GM21786 (cell line): ENCODE measurements around the gene DDR2.
A peak's percentile ranks its signal among the peaks of the same experiment; 100 is the strongest.
"Not testable (repeated sequence)": the region's sequence is repeated elsewhere in the genome, so short reads cannot be mapped to it uniquely, and the experiment has no call there.

Source experiments
- ATAC-seq: cut with Tn5 transposase; IDR thresholded peaks from one replicate; pipeline ENCODE4 v1.9.1; 2021; ENCODE audit not compliant: unreplicated experiment

Gene DDR2

GRCh38 chr1:162719678-162720077, 87.4 kb downstream of the DDR2 start:
- ATAC-seq = no peak

GRCh38 chr1:162720996-162721395, 88.7 kb downstream of the DDR2 start:
- ATAC-seq = no peak

- ATAC-seq = no peak
Observed at GRCh38 chr1:162721471-162721870, 89.2 kb downstream of the DDR2 start.

GRCh38 chr1:162722036-162722435, 89.8 kb downstream of the DDR2 start:
- no peak for ATAC-seq

GRCh38 chr1:162724583-162725120, 92.4 kb downstream of the DDR2 start:
- no peak for ATAC-seq

GRCh38 chr1:162725301-162725837, 93.1 kb downstream of the DDR2 start:
- ATAC-seq = no peak

GRCh38 chr1:162726555-162726954, 94.3 kb downstream of the DDR2 start:
- ATAC-seq = no peak

- not testable (repeated sequence) for ATAC-seq
Observed at GRCh38 chr1:162727493-162727892, 95.2 kb downstream of the DDR2 start.

- ATAC-seq = no peak
Observed at GRCh38 chr1:162728573-162728972, 96.3 kb downstream of the DDR2 start.

- ATAC-seq = not testable (repeated sequence)
Observed at GRCh38 chr1:162729195-162729774, 97.0 kb downstream of the DDR2 start.

- ATAC-seq = no peak
Observed at GRCh38 chr1:162732094-162732493, 99.8 kb downstream of the DDR2 start.

GRCh38 chr1:162732566-162733335, 100.5 kb downstream of the DDR2 start:
- ATAC-seq = no peak

GRCh38 chr1:162733336-162733590, 101.0 kb downstream of the DDR2 start:
- no peak for ATAC-seq

GRCh38 chr1:162734047-162734446, 101.8 kb downstream of the DDR2 start:
- no peak for ATAC-seq

- no peak for ATAC-seq
Observed at GRCh38 chr1:162736184-162736583, 103.9 kb downstream of the DDR2 start.

- peak; percentile 84 for ATAC-seq
Observed at GRCh38 chr1:162736633-162737067, 104.4 kb downstream of the DDR2 start.

GRCh38 chr1:162740755-162741154, 108.5 kb downstream of the DDR2 start:
- ATAC-seq = no peak

GRCh38 chr1:162741574-162741973, 109.3 kb downstream of the DDR2 start:
- no peak for ATAC-seq

- not testable (repeated sequence) for ATAC-seq
Observed at GRCh38 chr1:162746264-162746942, 114.1 kb downstream of the DDR2 start.

- ATAC-seq = no peak
Observed at GRCh38 chr1:162753001-162753658, 120.9 kb downstream of the DDR2 start.

GRCh38 chr1:162753998-162754585, 121.8 kb downstream of the DDR2 start:
- no peak for ATAC-seq
